K562 (cell line): Measurements from ENCODE around the gene PCDHB4. TPM values are rescaled to one million over a fixed set of nuclear protein-coding genes. Genes with fewer than 3 reads are reported as not detected.
A peak's percentile ranks its signal among the peaks of the same experiment; 100 is the strongest.

ENCODE experiments used
- ATAC-seq: fragments of 200-7000 bp; cut with Tn5 transposase; 3 replicates; pipeline ENCODE4 v1.9.1; 2020; ENCODE audit warnings: moderate library complexity
- BruUV-seq: library from RNA; stranded (reverse); fragments of 400-500 nt; replicated peaks from 2 replicates; lab custom pipeline; 2021; lab: Mats Ljungman, UMichigan
- CTCF ChIA-PET: fragments of 300-600 bp; formaldehyde crosslinking; extraction: SDS; loops from one replicate; lab custom pipeline; 2021; ENCODE audit warnings: low intra/inter-chr PET ratio; lab: Yijun Ruan, JAX
- POLR2A ChIA-PET: fragments of 300-600, 350-650 bp; sonication (Branson Sonifier 250); formaldehyde crosslinking; extraction: SDS; loops from one replicate; lab custom pipeline; 2021; ENCODE audit warnings: antibody characterized with exemption, inconsistent platforms; lab: Yijun Ruan, JAX
- DNase-seq, 4 experiments: peaks; one replicate each; pipeline versions ENCODE4 v3.0.0 to v3.0.0-alpha.2; 2011 to 2018; ENCODE audit warnings: low spot score in 3 of 4, mixed read lengths in 3 of 4; ENCODE audit errors: extremely low read depth in 1 of 4
- FAIRE-seq: peaks from 2 replicates; lab custom pipeline; 2011; peaks lifted over from hg19 to GRCh38; lab: Jason Lieb, UNC
- H2AFZ ChIP-seq: 2 replicates; pipeline ENCODE4 v1.6.0; 2011; ENCODE audit warnings: low read depth, low read length, control low read depth, inconsistent platforms
- H3K27ac ChIP-seq: fragments of 200-600 bp; 3 replicates; pipeline ENCODE4 v1.8.0; 2011; ENCODE audit warnings: low read depth, mild to moderate bottlenecking, control low read depth, inconsistent platforms, low read length, moderate library complexity, mixed read lengths; ENCODE audit errors: extremely low read depth
- H3K27me3 ChIP-seq, 2 experiments: fragments of 300-600 bp in 1 of 2; 2 replicates in 1 of 2; 3 replicates in 1 of 2; pipeline versions ENCODE4 v1.6.0 to v1.8.0; 2011; ENCODE audit warnings: inconsistent platforms in 2 of 2, low read length in 2 of 2, mild to moderate bottlenecking in 1 of 2, mixed read lengths in 1 of 2, moderate library complexity in 1 of 2; ENCODE audit not compliant: control insufficient read depth in 2 of 2, insufficient read depth in 2 of 2
- H3K36me3 ChIP-seq: fragments of 300-600 bp; 3 replicates; pipeline ENCODE4 v1.8.0; 2011; ENCODE audit warnings: mild to moderate bottlenecking, low read length, inconsistent platforms; ENCODE audit not compliant: control insufficient read depth, insufficient read depth
- H3K4me1 ChIP-seq, 2 experiments: fragments of 200-600 bp in 1 of 2; replicated peaks in 1 of 2; 2 replicates in 1 of 2; 3 replicates in 1 of 2; pipeline versions ENCODE4 v1.5.1 to v1.8.0; 2011; ENCODE audit warnings: inconsistent platforms in 2 of 2, low read length in 2 of 2, mild to moderate bottlenecking in 1 of 2, mixed read lengths in 1 of 2, moderate library complexity in 1 of 2; ENCODE audit not compliant: control insufficient read depth in 2 of 2, insufficient read depth in 2 of 2
- H3K4me2 ChIP-seq: 2 replicates; pipeline ENCODE4 v1.6.1; 2011; ENCODE audit warnings: low read length, control low read depth, inconsistent platforms, mixed read lengths; ENCODE audit not compliant: insufficient read depth
- H3K4me3 ChIP-seq: fragments of 200-600 bp; sonication (generic), shearing (Covaris generic); 2 replicates; pipeline ENCODE4 v1.5.1; 2016; ENCODE audit warnings: control low read depth, inconsistent platforms
- H3K79me2 ChIP-seq: fragments of 200-600 bp; 3 replicates; pipeline ENCODE4 v1.8.0; 2011; ENCODE audit warnings: low read length, inconsistent platforms; ENCODE audit not compliant: control insufficient read depth, insufficient read depth
- H3K9ac ChIP-seq, 2 experiments: 2 replicates each; pipeline versions ENCODE4 v1.6.0 to v1.6.1; 2011; ENCODE audit warnings: low read depth in 2 of 2, low read length in 2 of 2, control low read depth in 1 of 2, inconsistent platforms in 1 of 2, mild to moderate bottlenecking in 1 of 2, mixed read lengths in 1 of 2; ENCODE audit not compliant: insufficient read depth in 1 of 2
- H3K9me1 ChIP-seq: one replicate; pipeline ENCODE4 v1.6.0; 2011; ENCODE audit warnings: inconsistent platforms, mild to moderate bottlenecking, low read length, moderate library complexity; ENCODE audit not compliant: control insufficient read depth, insufficient read depth
- H3K9me3 ChIP-seq: replicated peaks from 2 replicates; pipeline ENCODE4 v1.5.1; 2011; ENCODE audit warnings: low read depth, low read length, inconsistent platforms; ENCODE audit not compliant: control insufficient read depth, insufficient read depth
- H4K20me1 ChIP-seq: replicated peaks from 2 replicates; pipeline ENCODE4 v1.6.1; 2011; ENCODE audit warnings: low read length, inconsistent platforms, mixed read lengths; ENCODE audit not compliant: control insufficient read depth, insufficient read depth
- CEBPB ChIP-seq: fragments of 450-650 bp; IDR thresholded peaks from 2 replicates; pipeline ENCODE4 v1.6.1; 2016; ENCODE audit warnings: missing genetic modification characterization, missing compliant biosample characterization
- CEBPG ChIP-seq, 3 experiments: fragments of 200-800 bp in 1 of 3; sonication (Bioruptor generic) in 1 of 3; sonication (generic) in 1 of 3; formaldehyde crosslinking in 1 of 3; IDR thresholded peaks in 2 of 3; conservative IDR thresholded peaks in 1 of 3; 2 replicates each; pipeline versions ENCODE4 v1.6.1 to v1.8.0; 2016 to 2022; ENCODE audit warnings: missing compliant biosample characterization in 2 of 3, missing genetic modification characterization in 2 of 3, mild to moderate bottlenecking in 1 of 3, missing genetic modification reagents in 1 of 3
- CTCF ChIP-seq, 3 experiments: IDR thresholded peaks in 2 of 3; conservative IDR thresholded peaks in 1 of 3; 2 replicates each; pipeline ENCODE4 v1.5.1; 2011 to 2012; ENCODE audit warnings: low read length in 3 of 3, mild to moderate bottlenecking in 3 of 3, control low read depth in 2 of 3, improper control_type of control experiment in 1 of 3, inconsistent platforms in 1 of 3, low read depth in 1 of 3, mixed read lengths in 1 of 3, moderate library complexity in 1 of 3; ENCODE audit not compliant: insufficient read depth in 2 of 3
- HMG20B ChIP-seq: fragments of 250-450 bp; sonication (Bioruptor Pico); IDR thresholded peaks from 2 replicates; pipeline ENCODE4 v1.5.0; 2021; ENCODE audit warnings: mild to moderate bottlenecking
- IFI16 ChIP-seq: fragments of 250-450 bp; sonication (Bioruptor Pico); IDR thresholded peaks from 2 replicates; pipeline ENCODE4 v2.1.2; 2022; ENCODE audit warnings: mild to moderate bottlenecking, inconsistent platforms
- KAT8 ChIP-seq: fragments of 450-650 bp; IDR thresholded peaks from 2 replicates; pipeline ENCODE4 v1.6.1; 2016; ENCODE audit warnings: low read depth, mild to moderate bottlenecking
- MEF2A ChIP-seq: IDR thresholded peaks from 2 replicates; pipeline ENCODE4 v1.6.1; 2011; ENCODE audit warnings: low read depth, mild to moderate bottlenecking, low read length, moderate library complexity; ENCODE audit not compliant: control insufficient read depth
- MYBL2 ChIP-seq, 2 experiments: fragments of 450-650 bp in 1 of 2; sonication (generic) in 1 of 2; formaldehyde crosslinking in 1 of 2; IDR thresholded peaks; 2 replicates each; pipeline versions ENCODE4 v1.6.1 to v1.8.1; 2017 to 2022; ENCODE audit warnings: borderline replicate concordance in 1 of 2, inconsistent platforms in 1 of 2, low read depth in 1 of 2, mild to moderate bottlenecking in 1 of 2, missing genetic modification reagents in 1 of 2, moderate library complexity in 1 of 2
- PTRF ChIP-seq: fragments of 450-650 bp; IDR thresholded peaks from 2 replicates; pipeline ENCODE4 v1.6.1; 2016; ENCODE audit warnings: mild to moderate bottlenecking, missing genetic modification characterization, missing compliant biosample characterization
- RAD21 ChIP-seq, 2 experiments: fragments of 250-450 bp in 1 of 2; fragments of 450-650 bp in 1 of 2; sonication (Bioruptor Pico) in 1 of 2; formaldehyde crosslinking in 1 of 2; IDR thresholded peaks in 1 of 2; conservative IDR thresholded peaks in 1 of 2; 2 replicates each; pipeline versions ENCODE4 v1.4.0 to v1.8.0; 2020 to 2022; ENCODE audit warnings: mild to moderate bottlenecking in 2 of 2, moderate library complexity in 1 of 2
- TAF1 ChIP-seq: IDR thresholded peaks from 2 replicates; pipeline ENCODE4 v1.6.1; 2011; ENCODE audit warnings: mild to moderate bottlenecking, low read length, moderate library complexity; ENCODE audit not compliant: insufficient read depth, control insufficient read depth, severe bottlenecking; ENCODE audit errors: extremely low read depth
- XRCC3 ChIP-seq: fragments of 450-650 bp; IDR thresholded peaks from 2 replicates; pipeline ENCODE4 v1.6.1; 2017; ENCODE audit warnings: mild to moderate bottlenecking, moderate library complexity
- YY1 ChIP-seq, 3 experiments: IDR thresholded peaks; 2 replicates each; pipeline ENCODE4 v1.6.1; 2011; ENCODE audit warnings: low read length in 2 of 3, mild to moderate bottlenecking in 2 of 3, moderate library complexity in 2 of 3, borderline replicate concordance in 1 of 3, control low read depth in 1 of 3, low read depth in 1 of 3; ENCODE audit not compliant: insufficient read depth in 3 of 3, insufficient replicate concordance in 2 of 3, control insufficient read depth in 1 of 3, insufficient read length in 1 of 3; ENCODE audit errors: extremely low read depth in 1 of 3
- WGBS: fragments of 100-300 bp; shearing (Covaris generic); methylation state at CpG from one replicate; pipeline ENCODE4 v1.1.6; 2016; ENCODE audit warnings: low coverage, mixed read lengths; ENCODE audit not compliant: insufficient coverage; ENCODE audit errors: missing lambda C conversion rate; 5-methylcytosine and 5-hydroxymethylcytosine counted together
- in situ Hi-C: fragments of 300-500 bp; cut with MboI; formaldehyde crosslinking; loops from 4 replicates; pipeline ENCODE4 v1.15.0; 2018; ENCODE audit warnings: inconsistent platforms, mixed read lengths
- intact Hi-C: fragments of 100-400 bp; cut with micrococcal nuclease; formaldehyde crosslinking; loops from 2 replicates; pipeline ENCODE4 v1.14.2; 2022
- polyA plus RNA-seq, 8 experiments: library from polyadenylated mRNA; depleted of rRNA in 4 of 8; stranded (reverse) in 5 of 8; unstranded in 3 of 8; fragments of >200 nt; fragmentation: Nextera tagmentation in 2 of 8; fragmentation: Illumina TruSeq in 1 of 8; extraction: Ambion mirVana in 2 of 8; extraction: Trizol in 1 of 8; gene quantifications; 2 replicates each; pipeline versions ENCODE4 v1.2.1 to v1.2.3, GENCODE V29; 2011 to 2014; ENCODE audit warnings: inconsistent platforms in 1 of 8, missing spikeins in 1 of 8
- total RNA-seq, 7 experiments: library from RNA; depleted of rRNA in 6 of 7; stranded (reverse); fragments of >200 nt in 6 of 7; fragmentation: Illumina TruSeq in 2 of 7; extraction: Trizol in 2 of 7; gene quantifications; 2 replicates each; pipeline versions ENCODE4 v1.2.1 to v1.2.3, GENCODE V29; 2011 to 2021; ENCODE audit warnings: low replicate concordance in 1 of 7

PCDHB4 gene
- total and polyA plus RNA-seq, 9 of the 15 experiments (the other 6 are each of a cell fraction or from before 2014, with no cell fraction given): not detected

GRCh38 chr5:141084487-141084989, 37.1 kb upstream of the PCDHB4 start:
- ATAC-seq (peak; percentile 90), FAIRE-seq (no peak)
- no peaks in the 10 kb centered on the region for H3K9me1 ChIP-seq
- no peak overlapping the region for H3K4me2 ChIP-seq
- H3K36me3 ChIP-seq: no peaks in the 10 kb centered on the region
- intact Hi-C loops: no loop called here
- no peaks in the 10 kb centered on the region for H4K20me1 ChIP-seq
- H3K27me3 ChIP-seq: no peaks in the 10 kb centered on the region
- 2% methylated on average over 19 of the region's 21 CpGs for WGBS
- POLR2A ChIA-PET: no interaction called here
- H3K4me1 ChIP-seq: no peaks in the 10 kb centered on the region
- H3K4me3 ChIP-seq: no peak overlapping the region
- no peaks in the 10 kb centered on the region for H3K79me2 ChIP-seq
- H2AFZ ChIP-seq: no peak overlapping the region
- CTCF ChIA-PET: interaction anchor here (0.5 kb wide), 1 partner anchor 27 kb away, joined by 3 read pairs; no protein-coding TSS in a partner anchor
- BruUV-seq: no TSS peak
- no peaks in the 10 kb centered on the region for H3K9me3 ChIP-seq
- H3K27ac ChIP-seq: no peak overlapping the region
- H3K9ac ChIP-seq: no peak overlapping the region
- in situ Hi-C loops: no loop called here
- TF ChIP-seq YY1 (IDR thresholded peaks at IDR 0.05; ENCODE audit: borderline replicate concordance in 1 of 3, control insufficient read depth in 1 of 3, extremely low read depth in 1 of 3, insufficient read depth in 3 of 3, insufficient read length in 1 of 3, insufficient replicate concordance in 2 of 3, low read depth in 1 of 3, low read length in 2 of 3): peak in 1 of 3 experiments; percentile 61
- no peak for TF ChIP-seq MEF2A
- peak; percentile 10 to 25; a peak in 1 of 4 replicates for TF ChIP-seq RAD21 (CRISPR knock-in tag; conservative IDR thresholded peaks at IDR 0.05 in 1 of 2, IDR thresholded peaks at IDR 0.05 in 1 of 2)
- TF ChIP-seq KAT8: no peak
- no peak for TF ChIP-seq CEBPG (CRISPR knock-in tag; IDR thresholded peaks at IDR 0.05)
- TF ChIP-seq CEBPG (tag; conservative IDR thresholded peaks at IDR 0.05 in 1 of 2, IDR thresholded peaks at IDR 0.05 in 1 of 2): no peak
- peak; percentile 33 to 51 (median 50); a peak in 4 of 6 replicates for TF ChIP-seq CTCF (IDR thresholded peaks at IDR 0.05 in 2 of 3, conservative IDR thresholded peaks at IDR 0.05 in 1 of 3; ENCODE audit: insufficient read depth in 2 of 3, low read depth in 1 of 3, low read length in 3 of 3)
- TF ChIP-seq IFI16 (CRISPR knock-in tag): no peak
- TF ChIP-seq TAF1: no peak
- TF ChIP-seq CEBPB (tag): no peak
- no peak for TF ChIP-seq HMG20B (CRISPR knock-in tag)
- TF ChIP-seq MYBL2 (IDR thresholded peaks at IDR 0.05; ENCODE audit: low read depth): no peak
- TF ChIP-seq MYBL2 (CRISPR knock-in tag; IDR thresholded peaks at IDR 0.05; ENCODE audit: borderline replicate concordance): no peak
- TF ChIP-seq XRCC3: no peak
- TF ChIP-seq PTRF (tag): no peak
- TF ChIP-seq, all 486 proteins: peak for 3
- peak; percentile 7 to 23 (median 12) for DNase-seq
